Lower leg skin (tissue), 4 donors: Measurements from ENCODE around the gene CACNA1A. TPM values are rescaled to one million over a fixed set of nuclear protein-coding genes. Genes with fewer than 3 reads are reported as not detected.
A peak's percentile ranks its signal among the peaks of the same experiment; 100 is the strongest.
"Not testable (repeated sequence)": the region's sequence is repeated elsewhere in the genome, so short reads cannot be mapped to it uniquely, and the experiment has no call there.

Experiments
- DNase-seq, 2 donors: peaks; one replicate each; pipeline ENCODE4 v3.0.0-alpha.2; 2019; ENCODE audit warnings: low spot score in 2 of 2
- H3K4me3 ChIP-seq: fragments of 200-600 bp; sonication (generic); 2 replicates; pipeline ENCODE4 v1.5.1; 2017; ENCODE audit warnings: mild to moderate bottlenecking, low read depth; ENCODE audit not compliant: poor library complexity, severe bottlenecking
- CTCF ChIP-seq, 3 donors: fragments of 450-650 bp; IDR thresholded peaks; one replicate each; pipeline ENCODE4 v1.5.1; 2016; ENCODE audit warnings: antibody characterized with exemption in 3 of 3, mild to moderate bottlenecking in 3 of 3, moderate library complexity in 2 of 3
- POLR2A ChIP-seq, 2 donors: fragments of 450-650 bp; IDR thresholded peaks; one replicate each; pipeline ENCODE4 v1.6.1; 2016 to 2017; ENCODE audit warnings: antibody characterized with exemption in 2 of 2, mild to moderate bottlenecking in 1 of 2, moderate library complexity in 1 of 2
- WGBS, 2 donors: methylation state at CpG; one replicate each; pipeline ENCODE4 v1.1.5; 2018; 5-methylcytosine and 5-hydroxymethylcytosine counted together
- intact Hi-C: fragments of 100-400 bp; cut with DNase I; formaldehyde crosslinking; loops from one replicate; pipeline ENCODE4 v1.15.0; 2023; ENCODE audit warnings: low total_unique reads
- total RNA-seq, 4 donors: library from RNA; depleted of rRNA; stranded (reverse); fragments of >200 nt; gene quantifications; one replicate each; pipeline ENCODE4 v1.1.0, GENCODE V29; 2016

The CACNA1A gene
- total RNA-seq, 4 donors from 2014 or later: 0.16 to 0.46 (median 0.22) TPM; not detected in 1

GRCh38 chr19:13171146-13171545 lies 335.1 kb downstream of the CACNA1A start:
- intact Hi-C loops: no loop called here
- TF ChIP-seq CTCF (IDR thresholded peaks at IDR 0.05): no peak
- no peak for TF ChIP-seq POLR2A (IDR thresholded peaks at IDR 0.05)
- DNase-seq: no peak

GRCh38 chr19:13169769-13170168 lies 336.5 kb downstream of the CACNA1A start:
- 42 to 55% methylated on average over 4 to 5 of the region's 5 CpGs for WGBS, 2 donors

More at GRCh38 chr19:13171146-13171545, 335.1 kb downstream of the CACNA1A start:
- WGBS, 2 donors: 55 to 70% methylated on average over 7 of the region's 7 CpGs
- no peak overlapping the region for H3K4me3 ChIP-seq

GRCh38 chr19:13166151-13166550 lies 340.1 kb downstream of the CACNA1A start:
- DNase-seq, H3K4me3 ChIP-seq, intact Hi-C loops: not testable (repeated sequence)
- 99 to 100% methylated on average over 3 of the region's 3 CpGs for WGBS, 2 donors

More at GRCh38 chr19:13169769-13170168, 336.5 kb downstream of the CACNA1A start:
- intact Hi-C loops: no loop called here
- H3K4me3 ChIP-seq: no peak overlapping the region
- TF ChIP-seq CTCF (IDR thresholded peaks at IDR 0.05) (no peak), POLR2A (IDR thresholded peaks at IDR 0.05) (no peak)
- DNase-seq: peak in 1 of 2 donors; percentile 50

GRCh38 chr19:13165162-13165997 lies 340.9 kb downstream of the CACNA1A start:
- WGBS, 2 donors: 76 to 78% methylated on average over 19 of the region's 19 CpGs
- no peak overlapping the region for H3K4me3 ChIP-seq
- no peak for TF ChIP-seq CTCF (IDR thresholded peaks at IDR 0.05)
- TF ChIP-seq POLR2A (IDR thresholded peaks at IDR 0.05): no peak
- no peak for DNase-seq
- intact Hi-C loops: no loop called here

GRCh38 chr19:13164343-13165161 lies 341.7 kb downstream of the CACNA1A start:
- no peak for TF ChIP-seq POLR2A (IDR thresholded peaks at IDR 0.05)
- no peak for TF ChIP-seq CTCF (IDR thresholded peaks at IDR 0.05)
- peak; percentile 29 to 89 for DNase-seq

More at GRCh38 chr19:13164343-13165161, 341.7 kb downstream of the CACNA1A start:
- no peak overlapping the region for H3K4me3 ChIP-seq
- intact Hi-C loops: no loop called here
- 13 to 15% methylated on average over 18 to 19 of the region's 19 CpGs for WGBS, 2 donors
